HEK293T (cell line): ENCODE data around the gene UGT1A7.

Experiments
- CTCF ChIA-PET: fragments of 350-600 bp; formaldehyde crosslinking; extraction: SDS; loops from one replicate; lab custom pipeline; 2021; ENCODE audit warnings: antibody characterized with exemption, inconsistent platforms; lab: Yijun Ruan, JAX
- POLR2A ChIA-PET: fragments of 350-600 bp; formaldehyde crosslinking; extraction: SDS; loops from one replicate; lab custom pipeline; 2020; ENCODE audit warnings: antibody characterized with exemption, inconsistent platforms; lab: Yijun Ruan, JAX
- DNase-seq: peaks from one replicate; pipeline ENCODE4 v3.0.0; 2012; ENCODE audit warnings: mixed read lengths; ENCODE audit errors: extremely low spot score
- ARNT ChIP-seq: fragments of 450-650 bp; IDR thresholded peaks from 2 replicates; pipeline ENCODE4 v1.6.1; 2017; ENCODE audit warnings: mild to moderate bottlenecking
- BHLHE40 ChIP-seq: fragments of 450-650 bp; IDR thresholded peaks from 2 replicates; pipeline ENCODE4 v1.6.1; 2016; ENCODE audit warnings: mild to moderate bottlenecking, moderate library complexity, borderline replicate concordance
- CTBP1 ChIP-seq: fragments of 450-650 bp; IDR thresholded peaks from 2 replicates; pipeline ENCODE4 v1.6.1; 2016; ENCODE audit warnings: borderline replicate concordance
- ELF4 ChIP-seq: fragments of 450-650 bp; IDR thresholded peaks from 2 replicates; pipeline ENCODE4 v1.6.1; 2017; ENCODE audit warnings: antibody characterized with exemption
- FOXA1 ChIP-seq: fragments of 450-650 bp; IDR thresholded peaks from 2 replicates; pipeline ENCODE4 v1.6.1; 2016; ENCODE audit warnings: mild to moderate bottlenecking
- FOXK2 ChIP-seq: fragments of 450-650 bp; IDR thresholded peaks from 2 replicates; pipeline ENCODE4 v1.6.1; 2016; ENCODE audit warnings: mild to moderate bottlenecking
- FOXM1 ChIP-seq: fragments of 450-650 bp; IDR thresholded peaks from 2 replicates; pipeline ENCODE4 v1.6.1; 2017; ENCODE audit warnings: mild to moderate bottlenecking, borderline replicate concordance
- HDGF ChIP-seq: fragments of 450-650 bp; IDR thresholded peaks from 2 replicates; pipeline ENCODE4 v1.6.1; 2017; ENCODE audit warnings: antibody characterized with exemption, borderline replicate concordance
- L3MBTL2 ChIP-seq: fragments of 450-650 bp; conservative IDR thresholded peaks from 2 replicates; pipeline ENCODE4 v1.6.1; 2016; ENCODE audit warnings: mild to moderate bottlenecking
- LEF1 ChIP-seq: fragments of 450-650 bp; IDR thresholded peaks from 2 replicates; pipeline ENCODE4 v1.6.1; 2017; ENCODE audit warnings: mild to moderate bottlenecking, borderline replicate concordance
- NFRKB ChIP-seq: fragments of 450-650 bp; IDR thresholded peaks from 2 replicates; pipeline ENCODE4 v1.6.1; 2016; ENCODE audit warnings: mild to moderate bottlenecking, moderate library complexity
- PKNOX1 ChIP-seq: fragments of 450-650 bp; IDR thresholded peaks from 2 replicates; pipeline ENCODE4 v1.6.1; 2016
- SP1 ChIP-seq: fragments of 450-650 bp; IDR thresholded peaks from 2 replicates; pipeline ENCODE4 v1.6.1; 2017
- SUZ12 ChIP-seq: fragments of 450-650 bp; IDR thresholded peaks from 2 replicates; pipeline ENCODE4 v1.6.1; 2016; ENCODE audit warnings: mild to moderate bottlenecking
- TARDBP ChIP-seq: fragments of 450-650 bp; IDR thresholded peaks from 2 replicates; pipeline ENCODE4 v1.6.1; 2016
- ZNF384 ChIP-seq: fragments of 450-650 bp; IDR thresholded peaks from 2 replicates; pipeline ENCODE4 v1.6.1; 2016

Gene UGT1A7

GRCh38 chr2:233766416-233766815 is 84.7 kb downstream of the UGT1A7 start:
- TF ChIP-seq FOXK2 = no peak
- no peak for TF ChIP-seq FOXA1
- TF ChIP-seq FOXM1 = no peak
- no peak for TF ChIP-seq ARNT
- TF ChIP-seq LEF1 = no peak
- no peak for TF ChIP-seq ELF4
- no peak for TF ChIP-seq TARDBP
- TF ChIP-seq SUZ12 = no peak
- no peak for DNase-seq
- CTCF ChIA-PET = interaction anchor here (0.6 kb wide), 1 partner anchor 9 kb away, joined by 4 read pairs; no protein-coding TSS in a partner anchor
- POLR2A ChIA-PET = no interaction called here

GRCh38 chr2:233768076-233768475 is 86.4 kb downstream of the UGT1A7 start:
- TF ChIP-seq ELF4 (no peak), LEF1 (no peak)
- ChIA-PET POLR2A (no interaction called here), CTCF (no interaction called here)
- no peak for DNase-seq

GRCh38 chr2:233769260-233769659 is 87.6 kb downstream of the UGT1A7 start:
- ChIA-PET POLR2A (no interaction called here), CTCF (no interaction called here)
- DNase-seq = no peak
- TF ChIP-seq ELF4 (no peak), FOXM1 (no peak), CTBP1 (no peak)

GRCh38 chr2:233772153-233772552 is 90.5 kb downstream of the UGT1A7 start:
- no peak for TF ChIP-seq TARDBP
- no peak for TF ChIP-seq ELF4
- no peak for TF ChIP-seq ARNT
- no peak for TF ChIP-seq LEF1
- TF ChIP-seq SUZ12 = no peak
- no peak for TF ChIP-seq BHLHE40
- TF ChIP-seq ZNF384 = no peak
- no peak for TF ChIP-seq CTBP1
- no peak for TF ChIP-seq FOXM1
- no peak for TF ChIP-seq NFRKB
- CTCF ChIA-PET = no interaction called here
- POLR2A ChIA-PET = no interaction called here
- no peak for DNase-seq

- ChIA-PET CTCF (interaction anchor here (0.7 kb wide), 1 partner anchor 30 kb away, joined by 3 read pairs; no protein-coding TSS in a partner anchor), POLR2A (no interaction called here)
- no peak for DNase-seq
- TF ChIP-seq FOXA1 = no peak
- TF ChIP-seq ELF4 = no peak
- no peak for TF ChIP-seq FOXM1
- TF ChIP-seq LEF1 = no peak
- no peak for TF ChIP-seq CTBP1
- no peak for TF ChIP-seq ARNT
- TF ChIP-seq BHLHE40 = no peak
- TF ChIP-seq NFRKB = no peak
- TF ChIP-seq SP1 = no peak
- TF ChIP-seq HDGF = no peak
- no peak for TF ChIP-seq FOXK2
- no peak for TF ChIP-seq SUZ12
- TF ChIP-seq ZNF384 = no peak
- no peak for TF ChIP-seq TARDBP
- TF ChIP-seq L3MBTL2 = no peak
- TF ChIP-seq PKNOX1 = no peak
Observed at GRCh38 chr2:233772583-233772982, 90.9 kb downstream of the UGT1A7 start.

GRCh38 chr2:233773854-233774253 is 92.2 kb downstream of the UGT1A7 start:
- TF ChIP-seq ZNF384 = no peak
- TF ChIP-seq ARNT = no peak
- TF ChIP-seq FOXM1 = no peak
- no peak for TF ChIP-seq SP1
- TF ChIP-seq ELF4 = no peak
- TF ChIP-seq FOXA1 = no peak
- TF ChIP-seq CTBP1 = no peak
- TF ChIP-seq SUZ12 = no peak
- no peak for TF ChIP-seq TARDBP
- TF ChIP-seq HDGF = no peak
- no peak for TF ChIP-seq L3MBTL2
- TF ChIP-seq PKNOX1 = no peak
- TF ChIP-seq LEF1 = no peak
- TF ChIP-seq NFRKB = no peak
- TF ChIP-seq FOXK2 = no peak
- TF ChIP-seq BHLHE40 = no peak
- POLR2A ChIA-PET = no interaction called here

GRCh38 chr2:233775414-233775813 is 93.7 kb downstream of the UGT1A7 start:
- TF ChIP-seq CTBP1 (no peak), ELF4 (no peak), NFRKB (no peak), FOXK2 (no peak), PKNOX1 (no peak), ZNF384 (no peak), SUZ12 (no peak), TARDBP (no peak), BHLHE40 (no peak), L3MBTL2 (no peak), ARNT (no peak), SP1 (no peak), LEF1 (no peak), FOXM1 (no peak), HDGF (no peak), FOXA1 (no peak)
- CTCF ChIA-PET = no interaction called here
- POLR2A ChIA-PET = no interaction called here
- DNase-seq = no peak

More at GRCh38 chr2:233773854-233774253, 92.2 kb downstream of the UGT1A7 start:
- no peak for DNase-seq
- CTCF ChIA-PET = no interaction called here
